ENCODE data around the gene TUBB8.
"Not testable (repeated sequence)": the region's sequence is repeated elsewhere in the genome, so short reads cannot be mapped to it uniquely, and the experiment has no call there.

Gene TUBB8

GRCh38 chr10:68156-68555 is 19.1 kb upstream of the TUBB8 start:
- not testable (repeated sequence) for DNase-seq; H3K9me3 ChIP-seq (ENCODE audit: control insufficient read depth, low read length); H3K36me3 ChIP-seq (ENCODE audit: control insufficient read depth, insufficient read depth, low read length); H3K27me3 ChIP-seq (replicated peaks; ENCODE audit: control insufficient read depth, insufficient read depth, low read length, poor library complexity, severe bottlenecking); H3K27ac ChIP-seq (ENCODE audit: insufficient read depth, low read length, poor library complexity, severe bottlenecking); H3K4me3 ChIP-seq (ENCODE audit: insufficient read depth, low read depth, low read length, poor library complexity, severe bottlenecking); H3K4me1 ChIP-seq (ENCODE audit: control insufficient read depth, insufficient read depth, low read length, poor library complexity, severe bottlenecking)

GRCh38 chr10:49926-50325 is 830 bp upstream of the TUBB8 start:
- H3K4me1 ChIP-seq (ENCODE audit: control insufficient read depth, insufficient read depth, low read length, poor library complexity, severe bottlenecking); H3K27me3 ChIP-seq (replicated peaks; ENCODE audit: control insufficient read depth, insufficient read depth, low read length, poor library complexity, severe bottlenecking); H3K36me3 ChIP-seq (ENCODE audit: control insufficient read depth, insufficient read depth, low read length); H3K9me3 ChIP-seq (ENCODE audit: control insufficient read depth, low read length); H3K4me3 ChIP-seq (ENCODE audit: insufficient read depth, low read depth, low read length, poor library complexity, severe bottlenecking); H3K27ac ChIP-seq (ENCODE audit: insufficient read depth, low read length, poor library complexity, severe bottlenecking); DNase-seq: not testable (repeated sequence)

- H3K36me3 ChIP-seq (ENCODE audit: control insufficient read depth, insufficient read depth, low read length); DNase-seq; H3K27ac ChIP-seq (ENCODE audit: insufficient read depth, low read length, poor library complexity, severe bottlenecking): not testable (repeated sequence)
Observed at GRCh38 chr10:47864-48263, 1.2 kb downstream of the TUBB8 start.

GRCh38 chr10:13315-13635 is 35.8 kb downstream of the TUBB8 start:
- not testable (repeated sequence) for H3K36me3 ChIP-seq (ENCODE audit: control insufficient read depth, insufficient read depth, low read length); H3K9me3 ChIP-seq (ENCODE audit: control insufficient read depth, low read length); DNase-seq; H3K4me1 ChIP-seq (ENCODE audit: control insufficient read depth, insufficient read depth, low read length, poor library complexity, severe bottlenecking); H3K27me3 ChIP-seq (replicated peaks; ENCODE audit: control insufficient read depth, insufficient read depth, low read length, poor library complexity, severe bottlenecking); H3K4me3 ChIP-seq (ENCODE audit: insufficient read depth, low read depth, low read length, poor library complexity, severe bottlenecking); H3K27ac ChIP-seq (ENCODE audit: insufficient read depth, low read length, poor library complexity, severe bottlenecking)

More at GRCh38 chr10:47864-48263, 1.2 kb downstream of the TUBB8 start:
- not testable (repeated sequence) for H3K9me3 ChIP-seq (ENCODE audit: control insufficient read depth, low read length); H3K4me3 ChIP-seq (ENCODE audit: insufficient read depth, low read depth, low read length, poor library complexity, severe bottlenecking); H3K27me3 ChIP-seq (replicated peaks; ENCODE audit: control insufficient read depth, insufficient read depth, low read length, poor library complexity, severe bottlenecking); H3K4me1 ChIP-seq (ENCODE audit: control insufficient read depth, insufficient read depth, low read length, poor library complexity, severe bottlenecking)

- H3K27me3 ChIP-seq (replicated peaks; ENCODE audit: control insufficient read depth, insufficient read depth, low read length, poor library complexity, severe bottlenecking); H3K36me3 ChIP-seq (ENCODE audit: control insufficient read depth, insufficient read depth, low read length); DNase-seq; H3K27ac ChIP-seq (ENCODE audit: insufficient read depth, low read length, poor library complexity, severe bottlenecking); H3K9me3 ChIP-seq (ENCODE audit: control insufficient read depth, low read length); H3K4me3 ChIP-seq (ENCODE audit: insufficient read depth, low read depth, low read length, poor library complexity, severe bottlenecking); H3K4me1 ChIP-seq (ENCODE audit: control insufficient read depth, insufficient read depth, low read length, poor library complexity, severe bottlenecking): not testable (repeated sequence)
Observed at GRCh38 chr10:12444-13314, 36.4 kb downstream of the TUBB8 start.

- not testable (repeated sequence) for H3K27ac ChIP-seq (ENCODE audit: insufficient read depth, low read length, poor library complexity, severe bottlenecking); H3K9me3 ChIP-seq (ENCODE audit: control insufficient read depth, low read length); H3K4me1 ChIP-seq (ENCODE audit: control insufficient read depth, insufficient read depth, low read length, poor library complexity, severe bottlenecking); H3K4me3 ChIP-seq (ENCODE audit: insufficient read depth, low read depth, low read length, poor library complexity, severe bottlenecking); H3K36me3 ChIP-seq (ENCODE audit: control insufficient read depth, insufficient read depth, low read length); H3K27me3 ChIP-seq (replicated peaks; ENCODE audit: control insufficient read depth, insufficient read depth, low read length, poor library complexity, severe bottlenecking); DNase-seq
Observed at GRCh38 chr10:11260-11659, 37.8 kb downstream of the TUBB8 start.

GRCh38 chr10:10261-10971 is 38.7 kb downstream of the TUBB8 start:
- not testable (repeated sequence) for H3K9me3 ChIP-seq (ENCODE audit: control insufficient read depth, low read length); H3K4me1 ChIP-seq (ENCODE audit: control insufficient read depth, insufficient read depth, low read length, poor library complexity, severe bottlenecking); H3K36me3 ChIP-seq (ENCODE audit: control insufficient read depth, insufficient read depth, low read length); DNase-seq; H3K4me3 ChIP-seq (ENCODE audit: insufficient read depth, low read depth, low read length, poor library complexity, severe bottlenecking); H3K27me3 ChIP-seq (replicated peaks; ENCODE audit: control insufficient read depth, insufficient read depth, low read length, poor library complexity, severe bottlenecking); H3K27ac ChIP-seq (ENCODE audit: insufficient read depth, low read length, poor library complexity, severe bottlenecking)

All from effector memory CD4-positive, alpha-beta T cell (primary cell).